ENCODE measurements around the gene NDUFC2. TPM values are rescaled to one million over a fixed set of nuclear protein-coding genes. Genes with fewer than 3 reads are reported as not detected.

The NDUFC2 gene
- total RNA-seq, 2 experiments from 2014 or later: 179 to 201 TPM

DNA sequence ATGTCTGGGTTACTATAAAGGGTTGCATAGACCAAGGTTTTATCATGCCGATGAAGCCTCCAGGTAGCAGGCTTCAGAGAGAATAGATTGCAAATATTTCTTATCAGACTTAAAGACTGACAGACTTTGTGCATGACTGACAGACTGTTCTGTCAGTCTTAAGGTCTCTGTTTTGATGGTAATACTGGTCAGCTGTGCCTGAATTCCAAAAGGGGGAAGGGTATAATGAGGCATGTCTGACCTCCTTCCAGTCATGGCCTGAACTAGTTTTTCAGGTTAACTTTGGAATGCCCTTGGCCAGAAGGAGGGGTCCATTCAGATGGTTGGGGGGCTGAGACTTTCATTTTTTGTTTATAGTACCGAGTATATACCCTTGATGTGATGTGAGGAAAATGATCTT is 51.9 kb downstream of the NDUFC2 start:
- Mint-ChIP-seq H3K27ac (no peak overlapping the region), H3K27me3 (peaks cover 12% of the 10 kb centered on the region), H3K4me3 (no peak overlapping the region), H3K36me3 (peaks cover 1% of the 10 kb centered on the region), H3K4me1 (peaks cover 1% of the 10 kb centered on the region), H3K9me3 (ENCODE audit: low read depth) (no peaks in the 10 kb centered on the region)
- DNase-seq (no peak), ATAC-seq (no peak)
- CTCF ChIA-PET: no interaction called here

DNA sequence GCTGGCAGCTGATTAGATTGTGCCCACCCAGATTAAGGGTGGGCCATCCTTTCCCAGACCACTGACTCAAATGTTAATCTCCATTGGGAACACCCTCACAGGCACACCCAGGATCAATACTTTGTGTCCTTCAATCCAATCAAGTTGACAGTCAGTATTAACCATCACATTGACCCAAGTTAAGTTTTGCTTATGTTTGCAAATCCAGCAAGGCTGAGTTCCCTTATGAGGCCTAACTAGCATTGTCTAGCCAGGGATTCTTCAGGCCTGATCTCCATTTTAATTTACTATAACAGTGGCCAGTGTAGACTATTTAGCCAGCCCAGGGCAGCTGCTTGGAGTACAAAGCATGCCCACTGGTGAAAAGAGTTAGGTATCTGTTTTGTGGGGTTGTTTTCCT is 54.3 kb downstream of the NDUFC2 start:
- ATAC-seq (no peak), DNase-seq (no peak)
- CTCF ChIA-PET: no interaction called here
- Mint-ChIP-seq H3K4me3 (no peak overlapping the region), H3K27me3 (peaks cover 20% of the 10 kb centered on the region), H3K9me3 (ENCODE audit: low read depth) (no peaks in the 10 kb centered on the region), H3K27ac (no peak overlapping the region), H3K4me1 (peaks cover 3% of the 10 kb centered on the region), H3K36me3 (peaks cover 1% of the 10 kb centered on the region)

DNA sequence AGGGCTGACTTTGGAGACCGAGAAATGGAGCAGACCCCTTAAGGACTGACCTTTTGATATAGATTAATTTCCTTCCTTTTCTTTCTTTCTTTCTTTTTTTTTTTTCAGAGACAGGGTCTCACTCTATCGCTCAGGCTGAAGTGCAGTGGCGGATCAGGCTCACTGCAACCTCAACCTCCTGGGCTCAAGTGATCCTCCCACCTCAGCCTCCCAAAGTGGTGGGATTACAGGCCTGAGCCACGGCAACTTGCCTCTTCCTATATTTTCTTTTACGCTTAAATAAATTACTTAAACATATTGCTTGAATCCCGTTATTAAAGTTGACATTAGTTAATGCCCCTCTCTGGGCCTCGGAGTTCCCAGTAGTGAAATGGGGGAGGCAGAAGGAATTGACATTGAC is 56.2 kb downstream of the NDUFC2 start:
- H3K27me3 Mint-ChIP-seq: peaks cover 21% of the 10 kb centered on the region
- ATAC-seq: no peak
- H3K36me3 Mint-ChIP-seq: peaks cover 1% of the 10 kb centered on the region
- no peak overlapping the region for H3K4me3 Mint-ChIP-seq
- DNase-seq: no peak
- CTCF ChIA-PET: no interaction called here
- H3K4me1 Mint-ChIP-seq: peaks cover 3% of the 10 kb centered on the region
- H3K27ac Mint-ChIP-seq: no peak overlapping the region
- no peaks in the 10 kb centered on the region for H3K9me3 Mint-ChIP-seq (ENCODE audit: low read depth)

DNA sequence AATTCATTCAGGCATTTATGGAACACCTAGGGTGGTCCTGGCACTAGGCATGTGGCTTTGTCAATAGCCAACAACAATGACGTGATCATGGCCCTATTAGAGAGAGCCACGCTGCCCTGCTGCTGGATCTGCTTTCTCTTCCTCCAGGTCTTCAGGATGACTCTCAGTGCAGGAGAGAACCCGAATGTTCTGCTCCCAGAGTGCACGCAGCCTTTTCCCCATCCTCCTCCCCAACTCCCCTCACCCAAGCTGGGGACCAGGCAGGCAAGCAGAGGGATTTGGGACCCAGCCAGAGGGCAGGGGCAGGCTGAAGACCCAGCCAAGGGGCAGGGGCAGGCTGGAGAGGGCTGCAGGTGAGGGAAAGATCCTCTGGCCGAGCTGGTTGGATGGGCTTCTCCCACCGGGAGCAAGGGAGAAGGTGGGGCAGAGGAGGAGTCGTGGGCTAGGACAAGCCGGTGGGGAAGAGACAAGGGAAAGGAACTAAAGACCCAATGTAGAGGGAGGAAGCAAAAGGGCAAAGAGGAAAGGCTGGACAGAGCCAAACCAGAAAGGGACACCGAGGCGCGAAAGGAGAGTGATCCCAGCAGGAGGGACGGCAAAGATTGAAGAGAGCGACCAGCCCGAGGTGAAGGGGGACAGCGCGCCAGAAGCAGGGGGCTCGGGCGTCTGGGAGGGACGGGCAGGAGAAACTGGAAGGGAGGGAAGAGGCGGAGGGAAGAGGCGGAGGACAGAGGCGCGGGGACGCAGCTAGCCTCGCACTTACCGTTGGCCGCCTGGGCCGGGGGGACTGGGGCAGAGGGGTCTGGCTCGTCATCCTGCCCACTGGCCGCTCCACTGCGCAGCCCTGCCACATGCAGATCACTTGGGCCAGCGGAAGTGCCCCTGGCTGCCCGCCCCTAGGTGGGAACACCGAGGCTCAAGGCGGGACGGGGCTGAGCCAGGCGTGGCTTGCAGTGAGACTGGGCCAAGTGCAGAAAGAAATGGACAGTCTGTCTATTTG is 57.0 kb downstream of the NDUFC2 start, which contains the start of gene KCTD14:
KCTD14 (minus strand) TSS at position 880 of the 1,000 bp plus-strand sequence; CDS start at position 853, 27 bp downstream.
- peaks cover 21% of the 10 kb centered on the region for H3K27me3 Mint-ChIP-seq

DNA sequence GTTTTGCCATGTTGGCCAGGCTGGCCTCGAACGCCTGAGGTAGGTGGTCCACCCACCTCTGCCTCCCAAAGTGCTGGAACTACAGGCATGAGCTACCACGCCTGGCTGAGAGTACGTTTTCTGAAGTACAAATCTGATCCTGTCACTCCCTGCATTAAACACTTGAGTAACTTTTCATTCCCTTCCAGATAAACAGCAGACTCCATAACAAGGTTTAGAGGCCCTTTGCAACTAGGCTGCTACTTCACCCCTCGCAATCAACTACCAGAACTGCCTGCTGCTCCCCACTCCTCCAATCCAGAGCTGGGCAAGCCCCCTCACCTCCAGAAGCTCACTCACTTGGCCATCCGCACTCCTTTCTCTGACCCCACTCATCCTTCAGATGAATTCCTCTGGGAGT is 58.1 kb downstream of the NDUFC2 start:
- H3K27ac Mint-ChIP-seq: no peak overlapping the region
- ATAC-seq (no peak), DNase-seq (no peak)
- peaks cover 21% of the 10 kb centered on the region for H3K27me3 Mint-ChIP-seq
- no peaks in the 10 kb centered on the region for H3K9me3 Mint-ChIP-seq (ENCODE audit: low read depth)
- CTCF ChIA-PET: interaction anchor here (0.8 kb wide), 1 partner anchor 22 kb away, joined by 3 read pairs; no protein-coding TSS in a partner anchor
- peaks cover 1% of the 10 kb centered on the region for H3K36me3 Mint-ChIP-seq
- H3K4me1 Mint-ChIP-seq: peaks cover 3% of the 10 kb centered on the region
- no peak overlapping the region for H3K4me3 Mint-ChIP-seq

More for the DNA sequence above, 57.0 kb downstream of the NDUFC2 start, which contains the start of gene KCTD14:
- Mint-ChIP-seq H3K4me3 (no peak within 1 kb of the TSS), H3K27ac (no peak within 1 kb of the TSS), H3K4me1 (peaks cover 3% of the 10 kb centered on the region), H3K36me3 (peaks cover 1% of the 10 kb centered on the region), H3K9me3 (ENCODE audit: low read depth) (no peaks in the 10 kb centered on the region)
- CTCF ChIA-PET: no interaction called here
- no peak for ATAC-seq
- no peak for DNase-seq

DNA sequence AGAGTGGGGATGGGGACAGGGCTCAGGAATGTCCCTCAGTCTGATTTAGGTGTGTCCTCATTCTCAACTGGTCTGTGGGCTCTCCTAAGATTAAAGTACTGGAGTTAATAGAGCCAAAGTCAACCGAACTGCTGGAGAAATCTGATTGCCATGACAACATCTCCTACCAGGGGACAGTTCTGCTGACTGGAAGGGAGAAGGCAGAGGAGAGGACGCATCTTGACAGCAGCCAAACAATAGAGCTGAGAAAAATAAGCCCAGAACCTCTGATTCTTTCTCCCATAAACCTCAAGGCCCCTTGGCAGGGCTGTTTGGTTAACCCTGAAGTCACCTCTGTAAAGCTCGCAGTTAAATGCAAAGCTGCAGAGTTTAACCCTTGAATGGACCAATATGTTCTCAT is 59.4 kb downstream of the NDUFC2 start:
- DNase-seq: no peak
- no peaks in the 10 kb centered on the region for H3K9me3 Mint-ChIP-seq (ENCODE audit: low read depth)
- H3K36me3 Mint-ChIP-seq: peaks cover 1% of the 10 kb centered on the region
- no peak overlapping the region for H3K4me3 Mint-ChIP-seq
- ATAC-seq: no peak
- H3K4me1 Mint-ChIP-seq: peaks cover 3% of the 10 kb centered on the region
- H3K27ac Mint-ChIP-seq: no peak overlapping the region
- H3K27me3 Mint-ChIP-seq: peaks cover 21% of the 10 kb centered on the region
- CTCF ChIA-PET: no interaction called here

DNA sequence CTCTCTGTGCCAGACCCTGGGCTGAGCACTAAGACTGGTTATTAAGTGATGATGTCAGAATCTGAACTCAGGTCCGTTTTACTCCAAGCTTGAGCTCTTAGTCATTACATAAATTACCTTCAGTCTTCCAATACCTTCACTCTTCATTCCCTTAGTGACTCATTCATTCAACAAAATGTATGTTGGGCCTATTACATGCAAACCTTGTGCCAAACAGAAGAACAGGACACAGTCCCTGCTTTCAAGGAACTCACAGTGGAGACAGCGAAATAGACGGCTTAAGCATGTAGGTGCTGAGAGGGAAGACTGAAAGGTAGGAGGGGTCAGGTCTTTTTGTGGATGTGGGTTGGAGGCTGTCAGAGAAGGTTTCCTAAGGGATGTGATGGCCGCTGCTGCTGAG is 59.9 kb downstream of the NDUFC2 start:
- ATAC-seq (no peak), DNase-seq (no peak)
- peaks cover 21% of the 10 kb centered on the region for H3K27me3 Mint-ChIP-seq
- no peaks in the 10 kb centered on the region for H3K9me3 Mint-ChIP-seq (ENCODE audit: low read depth)
- peaks cover 1% of the 10 kb centered on the region for H3K36me3 Mint-ChIP-seq
- peaks cover 3% of the 10 kb centered on the region for H3K4me1 Mint-ChIP-seq
- CTCF ChIA-PET: no interaction called here
- H3K27ac Mint-ChIP-seq: no peak overlapping the region
- no peak overlapping the region for H3K4me3 Mint-ChIP-seq

Other genes starting within 250 kb of the NDUFC2 start
- gene INTS4, start 85.2 kb downstream of the NDUFC2 start, total RNA-seq: 10 to 100 TPM; 53.9 to 57.9 TPM
- gene KCTD14, start 56.6 kb downstream of the NDUFC2 start, total RNA-seq: under 1 TPM; 0.18 to 0.23 TPM
- gene THRSP, start 16.0 kb downstream of the NDUFC2 start, total RNA-seq: not detected
- gene ALG8, start 59.8 kb upstream of the NDUFC2 start, total RNA-seq: 10 to 100 TPM; 47.3 to 51.6 TPM
- 1 to 10 TPM; 6.4 to 7.3 TPM for gene KCTD21, start 108.8 kb upstream of the NDUFC2 start, total RNA-seq
- 10 to 100 TPM in 1 of 2 experiments, 1 to 10 TPM in 1; 8.5 to 10.6 TPM for gene USP35, start 109.1 kb upstream of the NDUFC2 start, total RNA-seq